Suprapubic skin (tissue), 4 donors: ENCODE measurements around the gene TMEM164. TPM values are rescaled to one million over a fixed set of nuclear protein-coding genes. Genes with fewer than 3 reads are reported as not detected.
A peak's percentile ranks its signal among the peaks of the same experiment; 100 is the strongest.

Experiments used
- DNase-seq, 2 donors: peaks; one replicate each; pipeline ENCODE4 v3.0.0-alpha.2; 2019; ENCODE audit warnings: low spot score in 2 of 2
- H3K27ac ChIP-seq: fragments of 200-600 bp; sonication (generic); one replicate; pipeline ENCODE4 v1.5.1; 2019
- H3K27me3 ChIP-seq: fragments of 200-600 bp; sonication (generic); one replicate; pipeline ENCODE4 v1.5.1; 2019
- H3K36me3 ChIP-seq: fragments of 200-600 bp; sonication (generic); one replicate; pipeline ENCODE4 v1.5.1; 2019
- H3K4me1 ChIP-seq: fragments of 200-600 bp; sonication (generic); one replicate; pipeline ENCODE4 v1.5.1; 2019
- H3K4me3 ChIP-seq: fragments of 200-600 bp; sonication (generic); one replicate; pipeline ENCODE4 v1.5.1; 2019; ENCODE audit warnings: mild to moderate bottlenecking
- H3K9me3 ChIP-seq: fragments of 200-600 bp; sonication (generic); one replicate; pipeline ENCODE4 v1.5.1; 2019
- EP300 ChIP-seq: sonication (generic); formaldehyde crosslinking; IDR thresholded peaks from one replicate; pipeline ENCODE4 v1.6.1; 2017; ENCODE audit warnings: antibody characterized with exemption
- POLR2A ChIP-seq, 2 donors: fragments of 450-650 bp; IDR thresholded peaks; one replicate each; pipeline ENCODE4 v1.6.1; 2017; ENCODE audit warnings: antibody characterized with exemption in 2 of 2, mild to moderate bottlenecking in 2 of 2, moderate library complexity in 2 of 2
- POLR2AphosphoS5 ChIP-seq, 3 donors: sonication (generic); formaldehyde crosslinking; IDR thresholded peaks; one replicate each; pipeline ENCODE4 v1.6.1; 2017; ENCODE audit warnings: antibody characterized with exemption in 3 of 3
- WGBS: methylation state at CpG from one replicate; pipeline ENCODE4 v1.1.5; 2018; 5-methylcytosine and 5-hydroxymethylcytosine counted together
- total RNA-seq, 4 donors: library from RNA; depleted of rRNA; stranded (reverse); fragments of >200 nt; gene quantifications; one replicate each; pipeline ENCODE4 v1.1.0, GENCODE V29; 2016
- TF ChIP-seq, protein P1 (sequence below), 2 donors: fragments of 200-600 bp in 1 of 2; fragments of 450-650 bp in 1 of 2; sonication (generic) in 1 of 2; IDR thresholded peaks; one replicate each; pipeline ENCODE4 v1.5.1; 2016 to 2019; ENCODE audit warnings: antibody characterized with exemption in 2 of 2, mild to moderate bottlenecking in 1 of 2, moderate library complexity in 1 of 2

Gene TMEM164
- total RNA-seq, 4 donors from 2014 or later: 35.5 to 71.2 (median 58.7) TPM

DNA sequence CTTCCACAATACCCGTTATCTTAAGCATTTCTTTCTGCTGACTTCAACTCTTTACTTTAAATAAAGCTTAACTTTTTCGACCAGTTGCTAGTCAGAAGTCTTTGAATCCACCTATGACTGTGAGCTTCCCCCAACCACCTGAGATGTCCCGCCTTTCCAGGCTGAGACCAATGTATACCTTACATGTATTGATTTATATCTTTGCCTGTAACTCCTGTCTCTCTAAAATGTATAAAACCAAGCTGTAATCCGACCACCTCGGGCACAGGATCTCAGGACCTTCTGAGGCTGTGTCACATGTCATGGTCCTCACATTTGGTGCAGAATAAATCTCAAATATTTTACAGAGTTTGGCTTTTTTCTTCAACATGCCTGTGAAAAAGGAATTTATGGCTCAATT is 2.9 kb upstream of the TMEM164 start:
- Histone ChIP-seq H3K4me3 (no peak overlapping the region), H3K27ac (no peak overlapping the region), H3K9me3 (no peaks in the 10 kb centered on the region), H3K4me1 (peaks cover 30% of the 10 kb centered on the region), H3K36me3 (no peaks in the 10 kb centered on the region), H3K27me3 (no peaks in the 10 kb centered on the region)
- TF ChIP-seq POLR2AphosphoS5 (IDR thresholded peaks at IDR 0.05) (no peak), EP300 (no peak)
- WGBS: 75% methylated on average over 5 of the region's 5 CpGs
- DNase-seq: no peak

- Histone ChIP-seq H3K4me1 (peaks cover 34% of the 10 kb centered on the region), H3K27me3 (no peaks in the 10 kb centered on the region), H3K9me3 (no peaks in the 10 kb centered on the region), H3K27ac (no peak overlapping the region), H3K36me3 (no peaks in the 10 kb centered on the region), H3K4me3 (no peak overlapping the region)
- DNase-seq: no peak
- TF ChIP-seq, protein P1, sequence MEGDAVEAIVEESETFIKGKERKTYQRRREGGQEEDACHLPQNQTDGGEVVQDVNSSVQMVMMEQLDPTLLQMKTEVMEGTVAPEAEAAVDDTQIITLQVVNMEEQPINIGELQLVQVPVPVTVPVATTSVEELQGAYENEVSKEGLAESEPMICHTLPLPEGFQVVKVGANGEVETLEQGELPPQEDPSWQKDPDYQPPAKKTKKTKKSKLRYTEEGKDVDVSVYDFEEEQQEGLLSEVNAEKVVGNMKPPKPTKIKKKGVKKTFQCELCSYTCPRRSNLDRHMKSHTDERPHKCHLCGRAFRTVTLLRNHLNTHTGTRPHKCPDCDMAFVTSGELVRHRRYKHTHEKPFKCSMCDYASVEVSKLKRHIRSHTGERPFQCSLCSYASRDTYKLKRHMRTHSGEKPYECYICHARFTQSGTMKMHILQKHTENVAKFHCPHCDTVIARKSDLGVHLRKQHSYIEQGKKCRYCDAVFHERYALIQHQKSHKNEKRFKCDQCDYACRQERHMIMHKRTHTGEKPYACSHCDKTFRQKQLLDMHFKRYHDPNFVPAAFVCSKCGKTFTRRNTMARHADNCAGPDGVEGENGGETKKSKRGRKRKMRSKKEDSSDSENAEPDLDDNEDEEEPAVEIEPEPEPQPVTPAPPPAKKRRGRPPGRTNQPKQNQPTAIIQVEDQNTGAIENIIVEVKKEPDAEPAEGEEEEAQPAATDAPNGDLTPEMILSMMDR (IDR thresholded peaks at IDR 0.05): no peak
- TF ChIP-seq POLR2A (IDR thresholded peaks at IDR 0.05) (no peak), EP300 (no peak), POLR2AphosphoS5 (IDR thresholded peaks at IDR 0.05) (no peak)
- 66% methylated on average over 16 of the region's 16 CpGs for WGBS
Measured at GRCh38 chrX:110000847-110001713, 1.8 kb upstream of the TMEM164 start.

DNA sequence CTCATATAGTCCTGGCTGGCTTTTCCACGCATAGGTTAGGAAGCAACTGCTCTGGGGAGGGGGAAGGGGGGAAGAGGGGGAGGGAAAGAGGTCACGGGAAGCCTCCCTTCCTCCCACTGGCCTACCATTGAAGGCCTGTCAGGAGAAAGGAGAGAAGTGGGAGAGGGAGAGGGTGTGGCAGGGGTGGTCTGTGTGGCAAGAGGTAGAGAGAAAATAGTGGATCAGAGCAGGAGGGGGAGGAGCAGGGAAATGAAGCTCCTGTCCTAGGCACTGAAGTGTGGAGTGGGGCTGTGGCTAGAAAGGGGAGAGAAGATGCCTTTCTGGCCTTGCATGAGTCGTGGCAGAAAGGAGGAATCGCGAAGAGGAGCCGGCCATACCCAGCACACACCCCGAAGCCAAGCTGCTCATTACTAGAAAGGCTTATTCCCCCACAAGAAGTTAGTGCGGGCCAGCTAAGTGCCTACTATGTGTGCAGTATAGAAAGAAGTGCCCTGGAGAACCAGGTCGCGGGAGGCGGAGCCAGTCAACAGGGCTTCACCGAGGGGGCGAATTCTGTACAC is 1.1 kb upstream of the TMEM164 start:
- TF ChIP-seq, protein P1 (IDR thresholded peaks at IDR 0.05): no peak
- TF ChIP-seq POLR2AphosphoS5 (IDR thresholded peaks at IDR 0.05): no peak
- TF ChIP-seq EP300: no peak
- no peak for TF ChIP-seq POLR2A (IDR thresholded peaks at IDR 0.05)
- H3K27me3 ChIP-seq: no peaks in the 10 kb centered on the region
- H3K4me3 ChIP-seq: peak overlapping the region; percentile 66
- no peak for DNase-seq
- H3K27ac ChIP-seq: peak overlapping the region; percentile 88
- H3K36me3 ChIP-seq: no peaks in the 10 kb centered on the region
- H3K4me1 ChIP-seq: peaks cover 34% of the 10 kb centered on the region
- WGBS: 32% methylated on average over 13 of the region's 13 CpGs
- H3K9me3 ChIP-seq: no peaks in the 10 kb centered on the region

DNA sequence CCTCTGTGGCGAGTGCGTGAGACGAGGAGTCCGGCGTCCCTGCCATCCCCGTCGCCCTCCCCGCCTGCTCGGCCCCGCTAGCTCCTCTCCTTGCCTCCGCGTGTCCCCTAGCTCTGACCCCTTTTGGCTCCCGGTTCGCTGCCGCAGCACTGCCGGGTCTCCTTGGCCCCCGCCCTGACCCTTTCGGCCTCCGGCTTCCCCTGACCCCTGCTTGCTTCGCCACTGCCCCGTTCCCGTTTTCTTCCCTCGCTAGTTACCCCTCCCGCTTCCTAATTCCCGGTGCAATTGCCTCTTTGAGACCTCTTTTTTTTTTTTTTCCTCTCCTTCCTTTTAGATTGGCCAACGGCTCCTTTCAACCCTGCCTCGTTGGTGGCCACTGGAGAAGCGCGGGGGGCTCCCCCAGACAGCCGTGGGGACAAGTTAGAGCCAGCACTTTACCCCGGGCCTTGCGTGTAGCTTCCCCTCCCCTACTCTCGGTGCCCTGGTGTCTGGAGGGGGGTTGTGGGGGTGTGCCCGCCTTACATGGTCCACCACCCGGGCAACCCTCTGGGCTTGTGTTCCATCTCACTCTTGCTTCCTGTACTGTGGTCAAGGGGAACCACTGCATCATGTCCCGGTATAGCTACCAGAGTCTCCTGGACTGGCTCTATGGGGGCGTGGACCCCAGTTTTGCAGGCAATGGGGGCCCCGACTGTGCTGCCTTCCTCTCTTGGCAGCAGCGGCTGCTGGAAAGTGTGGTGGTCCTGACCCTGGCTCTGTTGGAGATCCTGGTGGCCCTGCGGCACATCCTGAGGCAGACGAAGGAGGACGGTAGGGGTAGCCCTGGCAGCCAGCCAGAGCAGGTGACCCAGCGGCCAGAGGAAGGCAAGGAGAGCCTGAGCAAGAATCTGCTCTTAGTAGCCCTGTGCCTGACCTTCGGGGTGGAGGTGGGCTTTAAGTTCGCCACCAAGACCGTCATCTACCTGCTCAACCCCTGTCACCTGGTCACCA is 548 bp downstream of the TMEM164 start:
- Histone ChIP-seq H3K27ac (peak overlapping the region; percentile 88), H3K4me3 (peak overlapping the region; percentile 66), H3K36me3 (no peaks in the 10 kb centered on the region), H3K27me3 (no peaks in the 10 kb centered on the region), H3K9me3 (no peaks in the 10 kb centered on the region), H3K4me1 (peaks cover 36% of the 10 kb centered on the region)
- 49% methylated on average over 45 of the region's 46 CpGs for WGBS
- no peak for TF ChIP-seq POLR2A (IDR thresholded peaks at IDR 0.05)
- TF ChIP-seq, protein P1 (IDR thresholded peaks at IDR 0.05): no peak
- TF ChIP-seq EP300: no peak
- TF ChIP-seq POLR2AphosphoS5 (IDR thresholded peaks at IDR 0.05): no peak
- peak in 1 of 2 donors; percentile 62 for DNase-seq

GRCh38 chrX:110004215-110004614 is 1.3 kb downstream of the TMEM164 start:
- no peaks in the 10 kb centered on the region for H3K27me3 ChIP-seq
- peaks cover 35% of the 10 kb centered on the region for H3K4me1 ChIP-seq
- DNase-seq: no peak
- no peaks in the 10 kb centered on the region for H3K9me3 ChIP-seq
- H3K4me3 ChIP-seq: peak overlapping the region; percentile 66
- WGBS: 40% methylated on average over 8 of the region's 8 CpGs
- H3K36me3 ChIP-seq: no peaks in the 10 kb centered on the region
- no peak overlapping the region for H3K27ac ChIP-seq
- no peak for TF ChIP-seq POLR2AphosphoS5 (IDR thresholded peaks at IDR 0.05)
- no peak for TF ChIP-seq EP300
- TF ChIP-seq POLR2A (IDR thresholded peaks at IDR 0.05): no peak
- TF ChIP-seq, protein P1 (IDR thresholded peaks at IDR 0.05): no peak
